Stomach (tissue), 8 donors: Measurements from ENCODE around the gene TRAK1. TPM values are rescaled to one million over a fixed set of nuclear protein-coding genes. Genes with fewer than 3 reads are reported as not detected.

Experiments
- polyA plus RNA-seq, 3 donors: library from polyadenylated mRNA; stranded (reverse); fragments of 200-250 nt; gene quantifications; one replicate each; pipeline ENCODE4 v1.2.3, GENCODE V29; 2013
- small RNA-seq, 4 donors: library from RNA; depleted of rRNA; stranded (forward); fragments of <200 nt; gene quantifications; one replicate each; pipeline ENCODE3, GENCODE V24; 2016
- total RNA-seq, 5 donors: library from RNA; depleted of rRNA; stranded (reverse); fragments of >200 nt; gene quantifications; one replicate each; pipeline versions ENCODE4 v1.1.0 to v1.2.3, GENCODE V29; 2014 to 2016
- donor health status: healthy with polysubstance abuse.
- donor health status: Bipolar disorder and iron deficiency.
- donor health status: healthy.

TRAK1 gene
- total and polyA plus RNA-seq, 8 donors: 17.2 to 328 (median 86.0) TPM

Small RNAs within 50 kb of the gene (small RNA-seq; reads per million reads assigned to genes)
- 0 reads per million in 4 donors for gene RNU4-78P

Other genes starting within 250 kb of the TRAK1 start
- 100 to 1,000 TPM in 1 of 5 donors, 10 to 100 TPM in 3, 1 to 10 TPM in 1; 2.3 to 150 (median 12.9) TPM for gene ULK4, start 129.3 kb upstream of the TRAK1 start, total RNA-seq
- gene ULK4, start 129.3 kb upstream of the TRAK1 start, polyA plus RNA-seq: 1 to 10 TPM; 1.6 to 3.1 (median 3.1) TPM
- 10 to 100 TPM in 1 of 5 donors, 1 to 10 TPM in 1, not detected in 3; 1.5 to 68.3 TPM for gene CCK, start 174.8 kb downstream of the TRAK1 start, total RNA-seq
- gene CCK, start 174.8 kb downstream of the TRAK1 start, polyA plus RNA-seq: under 1 TPM in 1 of 3 donors, not detected in 2; 0.87 TPM